GM12872 (cell line): Measurements from ENCODE around the gene TMEM273.

Experiments used
- CTCF ChIP-seq: IDR thresholded peaks from 3 replicates; pipeline ENCODE4 v1.5.1; 2011; ENCODE audit warnings: low read depth, mild to moderate bottlenecking, low read length, moderate library complexity; ENCODE audit not compliant: insufficient read depth

Gene TMEM273

GRCh38 chr10:49171326-49172060 is 16.7 kb downstream of the TMEM273 start:
- TF ChIP-seq CTCF, result no peak

- TF ChIP-seq CTCF, result no peak
Measured at GRCh38 chr10:49170632-49171325, 17.4 kb downstream of the TMEM273 start.

GRCh38 chr10:49169776-49170175 is 18.4 kb downstream of the TMEM273 start:
- no peak for TF ChIP-seq CTCF

GRCh38 chr10:49168831-49169500 is 19.2 kb downstream of the TMEM273 start:
- no peak for TF ChIP-seq CTCF

- TF ChIP-seq CTCF, result no peak
Measured at GRCh38 chr10:49168171-49168540, 20.0 kb downstream of the TMEM273 start.

GRCh38 chr10:49167425-49168170 is 20.6 kb downstream of the TMEM273 start:
- TF ChIP-seq CTCF, result no peak
